Colonic mucosa (tissue), 4 donors: ENCODE measurements around the gene TMPRSS15. TPM values are rescaled to one million over a fixed set of nuclear protein-coding genes. Genes with fewer than 3 reads are reported as not detected.

ENCODE experiments used
- DNase-seq: peaks from one replicate; pipeline ENCODE4 v3.0.0-alpha.2; 2020
- H3K27ac ChIP-seq: fragments of 200-600 bp; one replicate; pipeline ENCODE4 v1.8.0; 2021
- H3K27me3 ChIP-seq: fragments of 200-600 bp; one replicate; pipeline ENCODE4 v1.8.0; 2021
- H3K36me3 ChIP-seq: fragments of 200-600 bp; one replicate; pipeline ENCODE4 v1.8.0; 2021
- H3K4me1 ChIP-seq: fragments of 200-600 bp; one replicate; pipeline ENCODE4 v1.8.0; 2021; ENCODE audit warnings: mild to moderate bottlenecking
- H3K4me3 ChIP-seq: fragments of 200-600 bp; one replicate; pipeline ENCODE4 v1.8.0; 2021
- H3K9ac ChIP-seq, 2 donors: one replicate each; pipeline ENCODE4 v1.7.0; 2013; ENCODE audit warnings: control low read depth in 2 of 2, low read depth in 2 of 2, low read length in 2 of 2
- H3K9me3 ChIP-seq: fragments of 200-600 bp; one replicate; pipeline ENCODE4 v1.8.0; 2021
- CTCF ChIP-seq: fragments of 200-600 bp; IDR thresholded peaks from one replicate; pipeline ENCODE4 v1.8.0; 2022; ENCODE audit warnings: antibody characterized with exemption, mild to moderate bottlenecking
- intact Hi-C: fragments of 100-400 bp; cut with DNase I; formaldehyde crosslinking; loops from one replicate; pipeline ENCODE4 v1.14.1; 2022
- total RNA-seq, 2 donors: library from RNA; stranded (reverse); fragmentation: NEBNext Ultra II Directional in 1 of 2; extraction: Animal tissue kit (Norgen Biotek cat#: 25700) in 1 of 2; gene quantifications; one replicate each; pipeline ENCODE4 v1.2.1, GENCODE V29; 2021
- donor health status: healthy.
- donor health status: DM: no; HTN: no; CAD: no.
- donor health status: DM: no; HTN: no; CAD: no.

The TMPRSS15 gene
- total RNA-seq, 2 donors from 2014 or later = not detected

- Histone ChIP-seq H3K9me3 (no peaks in the 10 kb centered on the region), H3K27me3 (no peaks in the 10 kb centered on the region), H3K9ac (no peak overlapping the region), H3K4me3 (no peak overlapping the region), H3K36me3 (no peaks in the 10 kb centered on the region), H3K4me1 (no peaks in the 10 kb centered on the region), H3K27ac (no peak overlapping the region)
- no peak for TF ChIP-seq CTCF
- intact Hi-C loops = no loop called here
- no peak for DNase-seq
These were observed 105.4 kb downstream of the TMPRSS15 start for GRCh38 chr21:18298228-18298627.

DNA sequence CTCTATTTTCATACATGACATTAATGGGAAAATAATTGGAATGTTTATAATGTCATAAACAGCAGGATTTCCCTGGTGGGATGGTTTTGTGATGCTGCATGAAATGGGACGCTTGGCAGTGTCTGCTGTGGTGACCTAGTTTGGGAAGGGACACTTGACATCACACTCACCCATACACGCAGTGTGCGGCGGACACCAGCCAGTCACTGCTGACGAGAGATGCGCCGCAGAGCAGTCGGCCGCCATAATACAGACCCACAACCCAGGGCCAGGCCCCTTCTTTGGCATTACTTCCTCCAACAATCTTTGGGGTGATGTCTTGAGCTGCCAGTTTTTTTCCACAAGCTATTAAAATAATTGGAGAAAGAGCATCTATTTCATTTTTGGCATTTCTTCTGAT, 109.5 kb downstream of the TMPRSS15 start:
- H3K9ac ChIP-seq = no peak overlapping the region
- no peak for TF ChIP-seq CTCF
- no peaks in the 10 kb centered on the region for H3K27me3 ChIP-seq
- no peak overlapping the region for H3K27ac ChIP-seq
- H3K4me1 ChIP-seq = no peaks in the 10 kb centered on the region
- H3K9me3 ChIP-seq = no peaks in the 10 kb centered on the region
- H3K4me3 ChIP-seq = no peak overlapping the region
- H3K36me3 ChIP-seq = no peaks in the 10 kb centered on the region
- no peak for DNase-seq
- intact Hi-C loops = no loop called here

GRCh38 chr21:18289876-18290275, 113.7 kb downstream of the TMPRSS15 start:
- H3K27me3 ChIP-seq = no peaks in the 10 kb centered on the region
- H3K27ac ChIP-seq = no peak overlapping the region
- no peaks in the 10 kb centered on the region for H3K36me3 ChIP-seq
- H3K4me3 ChIP-seq = no peak overlapping the region
- no peak overlapping the region for H3K9ac ChIP-seq
- no peaks in the 10 kb centered on the region for H3K9me3 ChIP-seq
- intact Hi-C loops = no loop called here
- TF ChIP-seq CTCF = no peak
- H3K4me1 ChIP-seq = no peaks in the 10 kb centered on the region
- DNase-seq = no peak

DNA sequence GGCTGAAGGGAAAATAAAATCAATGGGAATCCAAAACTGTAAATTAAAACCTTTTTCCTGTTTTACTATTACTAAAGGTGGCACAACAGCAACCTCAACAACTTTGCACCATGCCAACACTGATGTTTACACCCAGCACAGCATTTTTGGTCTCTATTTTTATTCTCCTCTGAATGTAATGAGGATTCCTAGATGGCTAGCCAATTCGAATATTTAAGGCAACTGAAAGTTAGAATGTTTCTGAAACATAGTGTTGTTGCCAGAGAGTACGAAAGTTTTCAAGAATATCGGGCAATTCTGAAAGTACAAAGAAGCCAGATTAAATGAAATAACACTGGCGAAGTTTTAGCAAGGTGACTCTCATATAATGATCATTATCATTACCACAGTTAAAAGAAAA, 118.2 kb downstream of the TMPRSS15 start:
- intact Hi-C loops = no loop called here
- no peak for DNase-seq
- Histone ChIP-seq H3K36me3 (no peaks in the 10 kb centered on the region), H3K4me1 (no peaks in the 10 kb centered on the region), H3K9ac (no peak overlapping the region), H3K27ac (no peak overlapping the region), H3K4me3 (no peak overlapping the region), H3K9me3 (no peaks in the 10 kb centered on the region), H3K27me3 (no peaks in the 10 kb centered on the region)
- no peak for TF ChIP-seq CTCF

DNA sequence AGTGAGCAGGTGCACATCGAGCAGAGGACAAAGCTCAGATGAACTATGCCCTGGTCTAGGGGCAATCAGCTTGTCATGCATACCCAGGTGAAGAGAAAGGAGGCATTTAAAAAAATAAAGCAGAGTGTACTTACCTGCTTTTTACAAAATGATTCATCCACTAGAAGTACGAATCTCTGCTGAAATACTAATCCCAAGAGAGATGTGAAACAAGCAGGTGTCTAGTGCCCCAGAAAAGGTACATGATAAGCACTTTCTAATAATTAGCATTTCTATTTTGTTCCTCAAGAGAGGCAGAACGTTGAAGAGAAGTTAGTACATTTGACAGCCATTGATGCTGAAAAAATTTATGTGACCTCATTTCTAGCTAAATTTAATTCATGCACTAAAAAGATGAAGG, 127.8 kb downstream of the TMPRSS15 start:
- Histone ChIP-seq H3K4me1 (no peaks in the 10 kb centered on the region), H3K4me3 (no peak overlapping the region), H3K9ac (no peak overlapping the region), H3K27ac (no peak overlapping the region), H3K27me3 (no peaks in the 10 kb centered on the region), H3K36me3 (no peaks in the 10 kb centered on the region), H3K9me3 (no peaks in the 10 kb centered on the region)
- intact Hi-C loops = no loop called here
- TF ChIP-seq CTCF = no peak
- DNase-seq = no peak

DNA sequence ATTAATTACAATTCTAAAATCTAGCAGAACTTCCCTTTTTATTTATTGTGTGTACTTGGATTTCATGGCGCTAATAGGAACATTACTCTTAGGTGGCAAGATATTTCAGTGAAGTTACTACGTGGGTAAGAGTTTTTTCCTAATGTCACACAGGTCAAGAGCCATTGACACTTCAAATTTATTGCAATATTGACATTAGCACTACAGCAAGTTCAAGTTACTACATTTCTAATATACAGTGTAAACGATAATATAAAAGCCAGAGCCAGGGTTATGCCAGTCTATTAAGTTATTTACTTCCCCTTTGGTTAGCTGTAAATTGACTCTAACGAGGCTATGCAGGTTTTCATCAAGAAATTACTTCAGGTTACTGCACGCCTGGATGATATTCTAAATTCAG, 129.2 kb downstream of the TMPRSS15 start:
- DNase-seq = no peak
- Histone ChIP-seq H3K27ac (no peak overlapping the region), H3K4me1 (no peaks in the 10 kb centered on the region), H3K9ac (no peak overlapping the region), H3K4me3 (no peak overlapping the region), H3K36me3 (no peaks in the 10 kb centered on the region), H3K9me3 (no peaks in the 10 kb centered on the region), H3K27me3 (no peaks in the 10 kb centered on the region)
- intact Hi-C loops = no loop called here
- no peak for TF ChIP-seq CTCF
